ENCODE measurements around the gene PPP4R2.

DNA sequence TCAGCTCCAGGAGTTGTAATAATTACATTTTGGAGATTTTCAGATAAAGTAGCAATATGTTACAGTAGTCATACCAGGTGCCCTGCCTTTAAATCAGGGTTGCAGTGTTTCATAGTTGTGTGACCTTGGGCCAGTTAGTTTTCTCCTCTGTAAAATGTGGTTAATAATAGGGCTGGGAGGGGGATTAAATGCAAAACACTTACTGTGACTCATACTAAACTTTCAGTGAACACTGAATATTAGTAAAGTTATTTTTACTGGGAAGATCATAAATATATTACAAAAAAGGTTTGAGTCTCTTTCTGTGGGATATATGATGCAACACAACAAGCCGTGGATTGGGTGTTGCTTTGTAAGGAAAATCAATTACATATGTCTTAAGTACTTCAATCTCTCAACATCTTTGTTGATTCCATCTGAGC, 63.7 kb downstream of the PPP4R2 start:
- TF ChIP-seq POLR2AphosphoS5 (IDR thresholded peaks at IDR 0.05): no peak
- TF ChIP-seq, protein P1, sequence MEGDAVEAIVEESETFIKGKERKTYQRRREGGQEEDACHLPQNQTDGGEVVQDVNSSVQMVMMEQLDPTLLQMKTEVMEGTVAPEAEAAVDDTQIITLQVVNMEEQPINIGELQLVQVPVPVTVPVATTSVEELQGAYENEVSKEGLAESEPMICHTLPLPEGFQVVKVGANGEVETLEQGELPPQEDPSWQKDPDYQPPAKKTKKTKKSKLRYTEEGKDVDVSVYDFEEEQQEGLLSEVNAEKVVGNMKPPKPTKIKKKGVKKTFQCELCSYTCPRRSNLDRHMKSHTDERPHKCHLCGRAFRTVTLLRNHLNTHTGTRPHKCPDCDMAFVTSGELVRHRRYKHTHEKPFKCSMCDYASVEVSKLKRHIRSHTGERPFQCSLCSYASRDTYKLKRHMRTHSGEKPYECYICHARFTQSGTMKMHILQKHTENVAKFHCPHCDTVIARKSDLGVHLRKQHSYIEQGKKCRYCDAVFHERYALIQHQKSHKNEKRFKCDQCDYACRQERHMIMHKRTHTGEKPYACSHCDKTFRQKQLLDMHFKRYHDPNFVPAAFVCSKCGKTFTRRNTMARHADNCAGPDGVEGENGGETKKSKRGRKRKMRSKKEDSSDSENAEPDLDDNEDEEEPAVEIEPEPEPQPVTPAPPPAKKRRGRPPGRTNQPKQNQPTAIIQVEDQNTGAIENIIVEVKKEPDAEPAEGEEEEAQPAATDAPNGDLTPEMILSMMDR (IDR thresholded peaks at IDR 0.05 in 8 of 11, conservative IDR thresholded peaks at IDR 0.05 in 3 of 11): no peak
- no peak for TF ChIP-seq POLR2A (IDR thresholded peaks at IDR 0.05)
